HEK293 (cell line): ENCODE data around the gene LCN12.

Source experiments
- SP2 ChIP-seq: fragments of 450-650 bp; formaldehyde crosslinking; IDR thresholded peaks from 2 replicates; pipeline ENCODE4 v1.5.1; 2016; ENCODE audit warnings: missing biosample characterization, missing genetic modification characterization
- YY1 ChIP-seq: fragments of 450-650 bp; formaldehyde crosslinking; IDR thresholded peaks from 2 replicates; pipeline ENCODE4 v1.5.1; 2018; ENCODE audit warnings: missing biosample characterization, missing genetic modification characterization
- ZBTB49 ChIP-seq: fragments of 450-650 bp; formaldehyde crosslinking; IDR thresholded peaks from 2 replicates; pipeline ENCODE4 v1.5.1; 2016; ENCODE audit warnings: missing biosample characterization, missing genetic modification characterization, low read depth
- ZNF175 ChIP-seq: fragments of 450-650 bp; formaldehyde crosslinking; IDR thresholded peaks from 2 replicates; pipeline ENCODE4 v1.5.1; 2016; ENCODE audit warnings: missing biosample characterization, missing genetic modification characterization
- ZNF404 ChIP-seq: fragments of 450-650 bp; formaldehyde crosslinking; IDR thresholded peaks from 2 replicates; pipeline ENCODE4 v1.5.1; 2017; ENCODE audit warnings: missing biosample characterization, missing genetic modification characterization
- ZNF785 ChIP-seq: fragments of 450-650 bp; formaldehyde crosslinking; IDR thresholded peaks from 2 replicates; pipeline ENCODE4 v1.5.1; 2016; ENCODE audit warnings: missing biosample characterization, missing genetic modification characterization
- TF ChIP-seq, protein P1 (sequence below): fragments of 450-650 bp; formaldehyde crosslinking; IDR thresholded peaks from 2 replicates; pipeline ENCODE4 v1.5.1; 2016; ENCODE audit warnings: missing biosample characterization, missing genetic modification characterization, borderline replicate concordance

DNA sequence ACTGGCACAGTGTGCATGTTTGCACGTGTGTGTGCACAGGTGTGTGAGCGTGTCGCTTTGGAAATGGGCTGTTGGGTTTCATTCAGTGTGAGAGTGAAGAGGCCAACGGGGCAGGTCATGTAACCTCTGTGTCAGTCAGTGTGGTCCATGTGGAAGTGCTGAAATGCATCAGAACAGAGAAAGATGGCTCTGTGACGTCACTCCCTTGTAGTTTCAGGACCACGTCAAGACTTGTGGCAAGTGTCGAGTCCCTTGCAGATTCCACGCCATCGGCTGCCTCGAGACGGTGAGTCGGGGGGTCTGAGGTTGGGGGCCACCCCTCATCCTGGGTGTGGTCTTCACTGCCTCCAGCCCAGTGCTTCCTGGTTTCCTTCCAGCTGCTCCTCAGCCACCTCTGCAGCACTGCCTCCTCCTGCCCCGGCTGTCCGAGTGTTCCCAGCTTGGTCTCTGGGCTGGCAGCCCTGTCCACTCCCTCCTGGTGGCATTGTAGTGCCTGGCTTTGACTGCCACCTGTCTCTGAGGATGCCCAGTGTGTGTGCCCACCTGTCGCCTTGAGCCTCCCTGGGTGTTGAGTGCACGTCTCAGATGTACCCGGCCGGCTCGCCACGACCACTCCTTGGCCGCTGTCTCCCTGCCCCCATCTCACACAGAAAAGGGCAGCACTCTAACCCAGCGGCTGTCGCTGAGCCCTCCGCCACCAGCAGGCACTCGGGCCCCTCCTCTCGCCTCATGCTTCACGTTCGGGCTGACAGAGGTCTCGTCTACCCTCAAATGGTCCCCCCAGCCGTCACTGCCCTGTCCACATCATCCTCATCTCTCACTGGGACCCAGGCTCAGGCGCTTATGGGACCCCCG, 35.5 kb upstream of the LCN12 start:
- TF ChIP-seq ZNF404 (no peak), SP2 (no peak), ZNF175 (tag by site-specific recombination) (no peak), YY1 (tag by site-specific recombination) (no peak), ZBTB49 (tag by site-specific recombination) (no peak), ZNF785 (tag by site-specific recombination) (no peak)
- TF ChIP-seq, protein P1, sequence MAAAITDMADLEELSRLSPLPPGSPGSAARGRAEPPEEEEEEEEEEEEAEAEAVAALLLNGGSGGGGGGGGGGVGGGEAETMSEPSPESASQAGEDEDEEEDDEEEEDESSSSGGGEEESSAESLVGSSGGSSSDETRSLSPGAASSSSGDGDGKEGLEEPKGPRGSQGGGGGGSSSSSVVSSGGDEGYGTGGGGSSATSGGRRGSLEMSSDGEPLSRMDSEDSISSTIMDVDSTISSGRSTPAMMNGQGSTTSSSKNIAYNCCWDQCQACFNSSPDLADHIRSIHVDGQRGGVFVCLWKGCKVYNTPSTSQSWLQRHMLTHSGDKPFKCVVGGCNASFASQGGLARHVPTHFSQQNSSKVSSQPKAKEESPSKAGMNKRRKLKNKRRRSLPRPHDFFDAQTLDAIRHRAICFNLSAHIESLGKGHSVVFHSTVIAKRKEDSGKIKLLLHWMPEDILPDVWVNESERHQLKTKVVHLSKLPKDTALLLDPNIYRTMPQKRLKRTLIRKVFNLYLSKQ (tag by site-specific recombination), result no peak
